ENCODE measurements around the gene FRMD4A. TPM values are rescaled to one million over a fixed set of nuclear protein-coding genes. Genes with fewer than 3 reads are reported as not detected.

FRMD4A gene
- total and polyA plus RNA-seq, 5 experiments from 2014 or later, result 0.02 to 0.80 (median 0.31) TPM; not detected in 2

- H3K4me3 Mint-ChIP-seq, result peak overlapping the region in 1 of 10 donors; percentile 28
- H3K4me1 Mint-ChIP-seq, result peaks cover 9 to 25% (median 16%) of the 10 kb centered on the region in 4 donors
- H3K27me3 Mint-ChIP-seq, result peaks cover 3 to 11% (median 3%) of the 10 kb centered on the region in 5 donors
- POLR2A ChIA-PET, result no interaction called here
- DNase-seq, result peak in 1 of 10 donors; percentile 4
- ATAC-seq, result peak in 1 of 2 donors; percentile 46
- H3K36me3 Mint-ChIP-seq, result no peaks in the 10 kb centered on the region
- H3K27ac Mint-ChIP-seq, result peak overlapping the region in 2 of 10 donors; percentile 16 to 51
- H3K9me3 Mint-ChIP-seq, result no peaks in the 10 kb centered on the region
These were observed 617.7 kb downstream of the FRMD4A start for GRCh38 chr10:13712837-13713581.

GRCh38 chr10:13712476-13712836, 618.3 kb downstream of the FRMD4A start:
- Mint-ChIP-seq H3K4me1 (peaks cover 6 to 25% (median 17%) of the 10 kb centered on the region in 4 donors), H3K27ac (peak overlapping the region in 1 of 10 donors; percentile 51), H3K4me3 (no peak overlapping the region), H3K27me3 (peaks cover 3 to 15% (median 6%) of the 10 kb centered on the region in 5 donors), H3K36me3 (no peaks in the 10 kb centered on the region), H3K9me3 (no peaks in the 10 kb centered on the region)
- POLR2A ChIA-PET, result no interaction called here
- no peak for DNase-seq
- no peak for ATAC-seq

- POLR2A ChIA-PET, result interaction anchor here (0.6 kb wide), 1 partner anchor 14 kb away, joined by 3 read pairs; no protein-coding TSS in a partner anchor
These were observed 619.4 kb downstream of the FRMD4A start for GRCh38 chr10:13711291-13711690.

GRCh38 chr10:13709931-13710650, 620.6 kb downstream of the FRMD4A start:
- Mint-ChIP-seq H3K36me3 (no peaks in the 10 kb centered on the region), H3K27me3 (peaks cover 16 to 39% (median 21%) of the 10 kb centered on the region in 5 donors), H3K27ac (no peak overlapping the region), H3K4me1 (peaks cover 13 to 34% (median 27%) of the 10 kb centered on the region in 4 donors), H3K4me3 (no peak overlapping the region), H3K9me3 (no peaks in the 10 kb centered on the region)
- no peak for ATAC-seq
- POLR2A ChIA-PET, result no interaction called here
- no peak for DNase-seq

More at GRCh38 chr10:13711291-13711690, 619.4 kb downstream of the FRMD4A start:
- Mint-ChIP-seq H3K36me3 (no peaks in the 10 kb centered on the region), H3K4me1 (peaks cover 13 to 34% (median 27%) of the 10 kb centered on the region in 4 donors), H3K4me3 (no peak overlapping the region), H3K9me3 (no peaks in the 10 kb centered on the region), H3K27ac (peak overlapping the region in 1 of 10 donors; percentile 26), H3K27me3 (peaks cover 10 to 27% (median 15%) of the 10 kb centered on the region in 5 donors)
- ATAC-seq (no peak), DNase-seq (no peak)

- H3K27me3 Mint-ChIP-seq, result peaks cover 19 to 56% (median 30%) of the 10 kb centered on the region in 5 donors
- DNase-seq (no peak), ATAC-seq (no peak)
- H3K36me3 Mint-ChIP-seq, result no peaks in the 10 kb centered on the region
- peak overlapping the region in 9 of 10 donors; percentile 62 to 84 (median 75) for H3K4me3 Mint-ChIP-seq
- H3K4me1 Mint-ChIP-seq, result peaks cover 13 to 36% (median 27%) of the 10 kb centered on the region in 4 donors
- peak overlapping the region in 1 of 10 donors; percentile 60 for H3K27ac Mint-ChIP-seq
- POLR2A ChIA-PET, result no interaction called here
- no peaks in the 10 kb centered on the region for H3K9me3 Mint-ChIP-seq
These were observed 622.3 kb downstream of the FRMD4A start for GRCh38 chr10:13708256-13708990.

GRCh38 chr10:13707156-13707881, 623.4 kb downstream of the FRMD4A start:
- Mint-ChIP-seq H3K4me3 (peak overlapping the region; percentile 62 to 84 (median 74)), H3K27me3 (peaks cover 24 to 67% (median 37%) of the 10 kb centered on the region in 5 donors), H3K4me1 (peaks cover 9 to 25% (median 20%) of the 10 kb centered on the region in 4 donors), H3K36me3 (no peaks in the 10 kb centered on the region), H3K9me3 (no peaks in the 10 kb centered on the region), H3K27ac (peak overlapping the region in 2 of 10 donors; percentile 10 to 56)
- DNase-seq (peak in 3 of 10 donors; percentile 19 to 53 (median 41)), ATAC-seq (peak; percentile 41 to 48)
- POLR2A ChIA-PET, result no interaction called here

- ATAC-seq, result no peak
- POLR2A ChIA-PET, result no interaction called here
- Mint-ChIP-seq H3K4me1 (peaks cover 9 to 21% (median 20%) of the 10 kb centered on the region in 4 donors), H3K36me3 (no peaks in the 10 kb centered on the region), H3K27me3 (peaks cover 24 to 74% (median 40%) of the 10 kb centered on the region in 5 donors), H3K9me3 (no peaks in the 10 kb centered on the region), H3K27ac (peak overlapping the region in 1 of 10 donors; percentile 30), H3K4me3 (peak overlapping the region; percentile 62 to 84 (median 74))
- no peak for DNase-seq
These were observed 624.1 kb downstream of the FRMD4A start for GRCh38 chr10:13706604-13707003.

GRCh38 chr10:13706175-13706574, 624.5 kb downstream of the FRMD4A start:
- Mint-ChIP-seq H3K27ac (peak overlapping the region in 1 of 10 donors; percentile 32), H3K27me3 (peaks cover 28 to 78% (median 42%) of the 10 kb centered on the region in 5 donors), H3K9me3 (no peaks in the 10 kb centered on the region), H3K4me3 (no peak overlapping the region), H3K36me3 (no peaks in the 10 kb centered on the region), H3K4me1 (peaks cover 9 to 21% (median 20%) of the 10 kb centered on the region in 4 donors)
- no peak for DNase-seq
- ATAC-seq, result no peak
- POLR2A ChIA-PET, result interaction anchor here (0.5 kb wide), 1 partner anchor 34 kb away, joined by 3 read pairs; no protein-coding TSS in a partner anchor

GRCh38 chr10:13705526-13706174, 625.1 kb downstream of the FRMD4A start:
- DNase-seq, result no peak
- H3K27me3 Mint-ChIP-seq, result peaks cover 29 to 79% (median 42%) of the 10 kb centered on the region in 5 donors
- H3K36me3 Mint-ChIP-seq, result no peaks in the 10 kb centered on the region
- peaks cover 9 to 21% (median 20%) of the 10 kb centered on the region in 4 donors for H3K4me1 Mint-ChIP-seq
- ATAC-seq, result no peak
- H3K9me3 Mint-ChIP-seq, result no peaks in the 10 kb centered on the region
- peak overlapping the region in 1 of 10 donors; percentile 32 for H3K27ac Mint-ChIP-seq
- H3K4me3 Mint-ChIP-seq, result no peak overlapping the region
- POLR2A ChIA-PET, result interaction anchor here (0.5 kb wide), 1 partner anchor 35 kb away, joined by 3 read pairs; no protein-coding TSS in a partner anchor

GRCh38 chr10:13704964-13705363, 625.8 kb downstream of the FRMD4A start:
- Mint-ChIP-seq H3K4me3 (no peak overlapping the region), H3K27ac (no peak overlapping the region), H3K4me1 (peaks cover 9 to 21% (median 20%) of the 10 kb centered on the region in 4 donors), H3K27me3 (peaks cover 29 to 85% (median 45%) of the 10 kb centered on the region in 5 donors), H3K9me3 (no peaks in the 10 kb centered on the region), H3K36me3 (no peaks in the 10 kb centered on the region)
- POLR2A ChIA-PET, result no interaction called here
- ATAC-seq, result no peak
- no peak for DNase-seq

GRCh38 chr10:13703997-13704536, 626.7 kb downstream of the FRMD4A start:
- DNase-seq (no peak), ATAC-seq (no peak)
- peaks cover 9 to 21% (median 20%) of the 10 kb centered on the region in 4 donors for H3K4me1 Mint-ChIP-seq
- POLR2A ChIA-PET, result no interaction called here
- H3K27me3 Mint-ChIP-seq, result peaks cover 31 to 94% (median 43%) of the 10 kb centered on the region in 5 donors
- H3K9me3 Mint-ChIP-seq, result no peaks in the 10 kb centered on the region
- no peak overlapping the region for H3K27ac Mint-ChIP-seq
- no peak overlapping the region for H3K4me3 Mint-ChIP-seq
- H3K36me3 Mint-ChIP-seq, result no peaks in the 10 kb centered on the region

Data from naive thymus-derived CD8-positive, alpha-beta T cell (primary cell).